Right lobe of liver (tissue), 4 donors: ENCODE data around the gene SNPH.

Experiments used
- POLR2A ChIP-seq: fragments of 450-650 bp; IDR thresholded peaks from one replicate; pipeline ENCODE4 v1.6.1; 2017; ENCODE audit warnings: antibody characterized with exemption, mild to moderate bottlenecking
- TF ChIP-seq, protein P1 (sequence below), 4 donors: fragments of 200-600 bp in 3 of 4; fragments of 450-650 bp in 1 of 4; IDR thresholded peaks; one replicate each; pipeline versions ENCODE4 v1.5.1 to v1.8.0; 2016 to 2022; ENCODE audit warnings: antibody characterized with exemption in 4 of 4, mild to moderate bottlenecking in 2 of 4
- donor health status: DM: no; HTN: no; CAD: no.
- donor health status: DM: no; HTN: no; CAD: no.
- donor health status: DM: no; HTN: yes; CAD: no.

DNA sequence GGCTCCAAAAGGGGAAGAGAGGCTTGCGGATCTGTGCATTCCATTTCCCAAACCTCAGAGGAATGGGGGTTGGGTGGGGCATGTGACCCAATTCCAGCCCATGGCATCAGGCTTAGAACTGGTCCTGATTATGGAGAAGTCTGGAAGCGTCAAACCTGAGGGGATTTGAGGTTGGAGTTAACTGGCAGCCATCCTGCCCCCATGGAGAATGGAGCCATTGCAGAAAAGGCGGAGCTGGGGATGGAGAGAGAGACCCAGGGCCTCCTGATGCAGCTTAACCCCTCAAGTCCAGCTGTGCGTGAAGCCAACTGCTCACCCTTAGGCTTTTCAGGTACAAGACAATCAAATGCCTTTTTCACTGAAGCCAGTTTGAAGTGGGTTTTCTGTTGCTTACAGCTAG lies 72.7 kb downstream of the SNPH start:
- TF ChIP-seq, protein P1, sequence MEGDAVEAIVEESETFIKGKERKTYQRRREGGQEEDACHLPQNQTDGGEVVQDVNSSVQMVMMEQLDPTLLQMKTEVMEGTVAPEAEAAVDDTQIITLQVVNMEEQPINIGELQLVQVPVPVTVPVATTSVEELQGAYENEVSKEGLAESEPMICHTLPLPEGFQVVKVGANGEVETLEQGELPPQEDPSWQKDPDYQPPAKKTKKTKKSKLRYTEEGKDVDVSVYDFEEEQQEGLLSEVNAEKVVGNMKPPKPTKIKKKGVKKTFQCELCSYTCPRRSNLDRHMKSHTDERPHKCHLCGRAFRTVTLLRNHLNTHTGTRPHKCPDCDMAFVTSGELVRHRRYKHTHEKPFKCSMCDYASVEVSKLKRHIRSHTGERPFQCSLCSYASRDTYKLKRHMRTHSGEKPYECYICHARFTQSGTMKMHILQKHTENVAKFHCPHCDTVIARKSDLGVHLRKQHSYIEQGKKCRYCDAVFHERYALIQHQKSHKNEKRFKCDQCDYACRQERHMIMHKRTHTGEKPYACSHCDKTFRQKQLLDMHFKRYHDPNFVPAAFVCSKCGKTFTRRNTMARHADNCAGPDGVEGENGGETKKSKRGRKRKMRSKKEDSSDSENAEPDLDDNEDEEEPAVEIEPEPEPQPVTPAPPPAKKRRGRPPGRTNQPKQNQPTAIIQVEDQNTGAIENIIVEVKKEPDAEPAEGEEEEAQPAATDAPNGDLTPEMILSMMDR (IDR thresholded peaks at IDR 0.05), result no peak
- no peak for TF ChIP-seq POLR2A
